K562 (cell line): ENCODE measurements around the gene MTMR12. TPM values are rescaled to one million over a fixed set of nuclear protein-coding genes. Genes with fewer than 3 reads are reported as not detected.

Experiments used
- ATAC-seq: fragments of 200-7000 bp; cut with Tn5 transposase; 3 replicates; pipeline ENCODE4 v1.9.1; 2020; ENCODE audit warnings: moderate library complexity
- BruUV-seq: library from RNA; stranded (reverse); fragments of 400-500 nt; replicated peaks from 2 replicates; lab custom pipeline; 2021; lab: Mats Ljungman, UMichigan
- CTCF ChIA-PET: fragments of 300-600 bp; formaldehyde crosslinking; extraction: SDS; loops from one replicate; lab custom pipeline; 2021; ENCODE audit warnings: low intra/inter-chr PET ratio; lab: Yijun Ruan, JAX
- POLR2A ChIA-PET: fragments of 300-600, 350-650 bp; sonication (Branson Sonifier 250); formaldehyde crosslinking; extraction: SDS; loops from one replicate; lab custom pipeline; 2021; ENCODE audit warnings: antibody characterized with exemption, inconsistent platforms; lab: Yijun Ruan, JAX
- DNase-seq, 4 experiments: peaks; one replicate each; pipeline versions ENCODE4 v3.0.0 to v3.0.0-alpha.2; 2011 to 2018; ENCODE audit warnings: low spot score in 3 of 4, mixed read lengths in 3 of 4; ENCODE audit errors: extremely low read depth in 1 of 4
- FAIRE-seq: peaks from 2 replicates; lab custom pipeline; 2011; peaks lifted over from hg19 to GRCh38; lab: Jason Lieb, UNC
- H2AFZ ChIP-seq: 2 replicates; pipeline ENCODE4 v1.6.0; 2011; ENCODE audit warnings: low read depth, low read length, control low read depth, inconsistent platforms
- H3K27ac ChIP-seq: fragments of 200-600 bp; 3 replicates; pipeline ENCODE4 v1.8.0; 2011; ENCODE audit warnings: low read depth, mild to moderate bottlenecking, control low read depth, inconsistent platforms, low read length, moderate library complexity, mixed read lengths; ENCODE audit errors: extremely low read depth
- H3K27me3 ChIP-seq, 2 experiments: fragments of 300-600 bp in 1 of 2; 2 replicates in 1 of 2; 3 replicates in 1 of 2; pipeline versions ENCODE4 v1.6.0 to v1.8.0; 2011; ENCODE audit warnings: inconsistent platforms in 2 of 2, low read length in 2 of 2, mild to moderate bottlenecking in 1 of 2, mixed read lengths in 1 of 2, moderate library complexity in 1 of 2; ENCODE audit not compliant: control insufficient read depth in 2 of 2, insufficient read depth in 2 of 2
- H3K36me3 ChIP-seq: fragments of 300-600 bp; 3 replicates; pipeline ENCODE4 v1.8.0; 2011; ENCODE audit warnings: mild to moderate bottlenecking, low read length, inconsistent platforms; ENCODE audit not compliant: control insufficient read depth, insufficient read depth
- H3K4me1 ChIP-seq, 2 experiments: fragments of 200-600 bp in 1 of 2; replicated peaks in 1 of 2; 2 replicates in 1 of 2; 3 replicates in 1 of 2; pipeline versions ENCODE4 v1.5.1 to v1.8.0; 2011; ENCODE audit warnings: inconsistent platforms in 2 of 2, low read length in 2 of 2, mild to moderate bottlenecking in 1 of 2, mixed read lengths in 1 of 2, moderate library complexity in 1 of 2; ENCODE audit not compliant: control insufficient read depth in 2 of 2, insufficient read depth in 2 of 2
- H3K4me2 ChIP-seq: 2 replicates; pipeline ENCODE4 v1.6.1; 2011; ENCODE audit warnings: low read length, control low read depth, inconsistent platforms, mixed read lengths; ENCODE audit not compliant: insufficient read depth
- H3K4me3 ChIP-seq: fragments of 200-600 bp; sonication (generic), shearing (Covaris generic); 2 replicates; pipeline ENCODE4 v1.5.1; 2016; ENCODE audit warnings: control low read depth, inconsistent platforms
- H3K79me2 ChIP-seq: fragments of 200-600 bp; 3 replicates; pipeline ENCODE4 v1.8.0; 2011; ENCODE audit warnings: low read length, inconsistent platforms; ENCODE audit not compliant: control insufficient read depth, insufficient read depth
- H3K9ac ChIP-seq, 2 experiments: 2 replicates each; pipeline versions ENCODE4 v1.6.0 to v1.6.1; 2011; ENCODE audit warnings: low read depth in 2 of 2, low read length in 2 of 2, control low read depth in 1 of 2, inconsistent platforms in 1 of 2, mild to moderate bottlenecking in 1 of 2, mixed read lengths in 1 of 2; ENCODE audit not compliant: insufficient read depth in 1 of 2
- H3K9me1 ChIP-seq: one replicate; pipeline ENCODE4 v1.6.0; 2011; ENCODE audit warnings: inconsistent platforms, mild to moderate bottlenecking, low read length, moderate library complexity; ENCODE audit not compliant: control insufficient read depth, insufficient read depth
- H3K9me3 ChIP-seq: replicated peaks from 2 replicates; pipeline ENCODE4 v1.5.1; 2011; ENCODE audit warnings: low read depth, low read length, inconsistent platforms; ENCODE audit not compliant: control insufficient read depth, insufficient read depth
- H4K20me1 ChIP-seq: replicated peaks from 2 replicates; pipeline ENCODE4 v1.6.1; 2011; ENCODE audit warnings: low read length, inconsistent platforms, mixed read lengths; ENCODE audit not compliant: control insufficient read depth, insufficient read depth
- CREM ChIP-seq: IDR thresholded peaks from 2 replicates; pipeline ENCODE4 v1.6.1; 2014; ENCODE audit warnings: antibody characterized with exemption, low read depth
- GABPB1 ChIP-seq: sonication (generic); formaldehyde crosslinking; IDR thresholded peaks from 2 replicates; pipeline ENCODE4 v1.8.0; 2022; ENCODE audit warnings: mild to moderate bottlenecking, missing genetic modification reagents
- GATAD2A ChIP-seq: fragments of 450-650 bp; IDR thresholded peaks from 2 replicates; pipeline ENCODE4 v1.6.1; 2017
- HSF4 ChIP-seq: fragments of 250-450 bp; sonication (Bioruptor Pico); IDR thresholded peaks from 2 replicates; pipeline ENCODE4 v2.1.2; 2022; ENCODE audit warnings: mild to moderate bottlenecking, moderate library complexity, borderline replicate concordance
- KAT2B ChIP-seq: IDR thresholded peaks from one replicate; pipeline ENCODE4 v1.6.1; 2012; ENCODE audit warnings: low read depth, mild to moderate bottlenecking, control low read depth, inconsistent platforms, low read length, moderate library complexity
- NCOR1 ChIP-seq: fragments of 450-650 bp; IDR thresholded peaks from 2 replicates; pipeline ENCODE4 v1.6.1; 2016; ENCODE audit warnings: mild to moderate bottlenecking, moderate library complexity
- RBM39 ChIP-seq: fragments of 200-400 bp; formaldehyde crosslinking; optimal IDR thresholded peaks from 2 replicates; pipeline ENCODE3; 2018; ENCODE audit warnings: low read depth, low read length
- SP2 ChIP-seq: IDR thresholded peaks from 2 replicates; pipeline ENCODE4 v1.6.1; 2011; ENCODE audit warnings: mild to moderate bottlenecking, low read depth, low read length, moderate library complexity; ENCODE audit not compliant: poor library complexity, severe bottlenecking; ENCODE audit errors: extremely low read depth
- SRSF9 ChIP-seq: fragments of 200-400 bp; formaldehyde crosslinking; IDR thresholded peaks from 2 replicates; pipeline ENCODE4 v1.6.1; 2017; ENCODE audit warnings: low read depth, low read length, borderline replicate concordance
- STAT5A ChIP-seq: IDR thresholded peaks from 2 replicates; pipeline ENCODE4 v1.6.1; 2012; ENCODE audit warnings: low read length, inconsistent platforms, borderline replicate concordance
- TBL1XR1 ChIP-seq, 2 experiments: IDR thresholded peaks; 2 replicates each; pipeline ENCODE4 v1.6.1; 2012; ENCODE audit warnings: improper control_type of control experiment in 2 of 2, low read length in 2 of 2, mild to moderate bottlenecking in 1 of 2
- TRIM28 ChIP-seq: fragments of 450-650 bp; IDR thresholded peaks from 2 replicates; pipeline ENCODE4 v1.6.1; 2017
- ZKSCAN8 ChIP-seq: fragments of 200-800 bp; sonication (Bioruptor generic); IDR thresholded peaks from 2 replicates; pipeline ENCODE4 v1.6.1; 2016; ENCODE audit warnings: missing genetic modification characterization, missing compliant biosample characterization
- ZNF253 ChIP-seq: fragments of 250-450 bp; sonication (Bioruptor Pico); conservative IDR thresholded peaks from 2 replicates; pipeline ENCODE4 v1.6.1; 2021; ENCODE audit warnings: mild to moderate bottlenecking
- ZNF311 ChIP-seq: fragments of 250-450 bp; sonication (Bioruptor Pico); IDR thresholded peaks from 2 replicates; pipeline ENCODE4 v1.4.0; 2020; ENCODE audit warnings: mild to moderate bottlenecking, moderate library complexity
- ZNF57 ChIP-seq: fragments of 450-650 bp; formaldehyde crosslinking; IDR thresholded peaks from 2 replicates; pipeline ENCODE4 v1.4.0; 2020; ENCODE audit warnings: mild to moderate bottlenecking, moderate library complexity
- ZNF696 ChIP-seq: fragments of 250-450 bp; sonication (Bioruptor Pico); conservative IDR thresholded peaks from 2 replicates; pipeline ENCODE4 v1.4.0; 2020; ENCODE audit warnings: mild to moderate bottlenecking, moderate library complexity
- WGBS: fragments of 100-300 bp; shearing (Covaris generic); methylation state at CpG from one replicate; pipeline ENCODE4 v1.1.6; 2016; ENCODE audit warnings: low coverage, mixed read lengths; ENCODE audit not compliant: insufficient coverage; ENCODE audit errors: missing lambda C conversion rate; 5-methylcytosine and 5-hydroxymethylcytosine counted together
- in situ Hi-C: fragments of 300-500 bp; cut with MboI; formaldehyde crosslinking; loops from 4 replicates; pipeline ENCODE4 v1.15.0; 2018; ENCODE audit warnings: inconsistent platforms, mixed read lengths
- intact Hi-C: fragments of 100-400 bp; cut with micrococcal nuclease; formaldehyde crosslinking; loops from 2 replicates; pipeline ENCODE4 v1.14.2; 2022
- polyA plus RNA-seq, 8 experiments: library from polyadenylated mRNA; depleted of rRNA in 4 of 8; stranded (reverse) in 5 of 8; unstranded in 3 of 8; fragments of >200 nt; fragmentation: Nextera tagmentation in 2 of 8; fragmentation: Illumina TruSeq in 1 of 8; extraction: Ambion mirVana in 2 of 8; extraction: Trizol in 1 of 8; gene quantifications; 2 replicates each; pipeline versions ENCODE4 v1.2.1 to v1.2.3, GENCODE V29; 2011 to 2014; ENCODE audit warnings: inconsistent platforms in 1 of 8, missing spikeins in 1 of 8
- total RNA-seq, 7 experiments: library from RNA; depleted of rRNA in 6 of 7; stranded (reverse); fragments of >200 nt in 6 of 7; fragmentation: Illumina TruSeq in 2 of 7; extraction: Trizol in 2 of 7; gene quantifications; 2 replicates each; pipeline versions ENCODE4 v1.2.1 to v1.2.3, GENCODE V29; 2011 to 2021; ENCODE audit warnings: low replicate concordance in 1 of 7
- TF ChIP-seq, protein P1 (sequence below): fragments of 250-450 bp; sonication (Bioruptor Pico); IDR thresholded peaks from 2 replicates; pipeline ENCODE4 v1.4.0; 2020; ENCODE audit warnings: mild to moderate bottlenecking
- TF ChIP-seq, protein P2 (sequence below): sonication (generic); formaldehyde crosslinking; IDR thresholded peaks from 2 replicates; pipeline ENCODE4 v1.8.0; 2022; ENCODE audit warnings: mild to moderate bottlenecking, missing genetic modification reagents
- TF ChIP-seq, protein P3 (sequence below): fragments of 250-450 bp; sonication (Bioruptor Pico); IDR thresholded peaks from 2 replicates; pipeline ENCODE4 v1.8.0; 2022; ENCODE audit warnings: inconsistent platforms

Gene MTMR12
- total and polyA plus RNA-seq, 9 of the 15 experiments (the other 6 are each of a cell fraction or from before 2014, with no cell fraction given) = 4.0 to 28.7 (median 17.1) TPM

DNA sequence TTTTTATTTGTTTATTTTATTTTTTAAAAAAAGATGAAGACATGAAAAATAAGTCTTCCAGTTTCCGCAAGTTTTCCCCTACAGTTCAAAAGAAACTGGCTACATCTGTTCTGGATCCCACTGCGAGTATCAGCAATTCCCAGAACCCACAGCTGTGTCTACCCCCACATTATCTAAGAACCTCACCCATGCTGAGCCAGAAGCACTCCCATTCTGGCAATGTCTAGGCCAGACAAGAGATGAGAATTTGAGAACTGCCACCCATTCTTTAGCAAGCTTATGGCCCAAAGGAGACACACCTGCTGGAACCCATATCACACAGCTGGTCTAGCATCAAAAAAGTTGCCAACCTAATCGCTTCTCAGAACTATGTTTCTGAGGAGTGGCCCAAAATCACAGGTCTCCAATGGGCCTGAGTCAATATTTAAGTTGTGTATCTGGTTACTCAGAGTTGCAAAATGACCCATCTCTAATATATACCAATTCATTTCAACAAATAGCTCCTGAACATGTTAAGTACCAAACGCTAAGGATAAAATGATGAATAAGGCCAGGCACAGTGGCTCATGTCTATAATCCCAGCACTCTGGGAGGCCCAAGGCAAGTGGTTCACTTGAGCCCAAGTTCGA, 27.1 kb downstream of the MTMR12 start:
- no peaks in the 10 kb centered on the region for H3K27me3 ChIP-seq
- DNase-seq (peak; percentile 70 to 83 (median 78)), ATAC-seq (peak; percentile 74), FAIRE-seq (peak; percentile 75)
- in situ Hi-C loops = no loop called here
- peaks cover 13% of the 10 kb centered on the region; the same call in 1 of the 2 replicates for H4K20me1 ChIP-seq
- no peak overlapping the region for H2AFZ ChIP-seq
- no peaks in the 10 kb centered on the region for H3K9me3 ChIP-seq
- no peak overlapping the region for H3K4me3 ChIP-seq
- intact Hi-C loops = no loop called here
- no peak overlapping the region; the same call in 1 of the 2 replicates for H3K4me2 ChIP-seq
- no peak overlapping the region for H3K9ac ChIP-seq
- H3K9me1 ChIP-seq = no peaks in the 10 kb centered on the region
- H3K36me3 ChIP-seq = no peaks in the 10 kb centered on the region
- CTCF ChIA-PET = no interaction called here
- H3K79me2 ChIP-seq = peaks cover 26% of the 10 kb centered on the region
- 44% methylated on average over 5 of the region's 5 CpGs for WGBS
- no peak overlapping the region for H3K27ac ChIP-seq
- POLR2A ChIA-PET = interaction anchor here (0.6 to 1.9 kb wide), 5 partner anchors 10 to 347 kb away, joined by 3 to 10 read pairs (median 4); no protein-coding TSS in a partner anchor
- H3K4me1 ChIP-seq = peaks cover 20 to 29% of the 10 kb centered on the region in 2 experiments; a peak in 4 of 5 replicates
- BruUV-seq = no TSS peak
- TF ChIP-seq KAT2B (no peak), TBL1XR1 (IDR thresholded peaks at IDR 0.05; ENCODE audit: low read length in 2 of 2) (peak in 1 of 2 experiments; percentile 51; a peak in 1 of 4 replicates), ZKSCAN8 (CRISPR knock-in tag) (no peak), RBM39 (no peak), TRIM28 (no peak), HSF4 (no peak), NCOR1 (peak; percentile 93), CREM (0 out of 2 replicates have a peak, but pooled peaks have one; percentile 31), ZNF311 (no peak), GABPB1 (no peak), STAT5A (peak; percentile 63), ZNF696 (CRISPR knock-in tag) (no peak), SRSF9 (no peak), ZNF57 (CRISPR knock-in tag) (no peak), SP2 (no peak), ZNF253 (CRISPR knock-in tag) (no peak), GATAD2A (no peak)
- TF ChIP-seq, protein P1, sequence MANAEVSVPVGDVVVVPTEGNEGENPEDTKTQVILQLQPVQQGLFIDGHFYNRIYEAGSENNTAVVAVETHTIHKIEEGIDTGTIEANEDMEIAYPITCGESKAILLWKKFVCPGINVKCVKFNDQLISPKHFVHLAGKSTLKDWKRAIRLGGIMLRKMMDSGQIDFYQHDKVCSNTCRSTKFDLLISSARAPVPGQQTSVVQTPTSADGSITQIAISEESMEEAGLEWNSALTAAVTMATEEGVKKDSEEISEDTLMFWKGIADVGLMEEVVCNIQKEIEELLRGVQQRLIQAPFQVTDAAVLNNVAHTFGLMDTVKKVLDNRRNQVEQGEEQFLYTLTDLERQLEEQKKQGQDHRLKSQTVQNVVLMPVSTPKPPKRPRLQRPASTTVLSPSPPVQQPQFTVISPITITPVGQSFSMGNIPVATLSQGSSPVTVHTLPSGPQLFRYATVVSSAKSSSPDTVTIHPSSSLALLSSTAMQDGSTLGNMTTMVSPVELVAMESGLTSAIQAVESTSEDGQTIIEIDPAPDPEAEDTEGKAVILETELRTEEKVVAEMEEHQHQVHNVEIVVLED (CRISPR knock-in tag) = no peak
- TF ChIP-seq, protein P2, sequence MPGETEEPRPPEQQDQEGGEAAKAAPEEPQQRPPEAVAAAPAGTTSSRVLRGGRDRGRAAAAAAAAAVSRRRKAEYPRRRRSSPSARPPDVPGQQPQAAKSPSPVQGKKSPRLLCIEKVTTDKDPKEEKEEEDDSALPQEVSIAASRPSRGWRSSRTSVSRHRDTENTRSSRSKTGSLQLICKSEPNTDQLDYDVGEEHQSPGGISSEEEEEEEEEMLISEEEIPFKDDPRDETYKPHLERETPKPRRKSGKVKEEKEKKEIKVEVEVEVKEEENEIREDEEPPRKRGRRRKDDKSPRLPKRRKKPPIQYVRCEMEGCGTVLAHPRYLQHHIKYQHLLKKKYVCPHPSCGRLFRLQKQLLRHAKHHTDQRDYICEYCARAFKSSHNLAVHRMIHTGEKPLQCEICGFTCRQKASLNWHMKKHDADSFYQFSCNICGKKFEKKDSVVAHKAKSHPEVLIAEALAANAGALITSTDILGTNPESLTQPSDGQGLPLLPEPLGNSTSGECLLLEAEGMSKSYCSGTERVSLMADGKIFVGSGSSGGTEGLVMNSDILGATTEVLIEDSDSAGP (CRISPR knock-in tag) = no peak
- TF ChIP-seq, protein P3, sequence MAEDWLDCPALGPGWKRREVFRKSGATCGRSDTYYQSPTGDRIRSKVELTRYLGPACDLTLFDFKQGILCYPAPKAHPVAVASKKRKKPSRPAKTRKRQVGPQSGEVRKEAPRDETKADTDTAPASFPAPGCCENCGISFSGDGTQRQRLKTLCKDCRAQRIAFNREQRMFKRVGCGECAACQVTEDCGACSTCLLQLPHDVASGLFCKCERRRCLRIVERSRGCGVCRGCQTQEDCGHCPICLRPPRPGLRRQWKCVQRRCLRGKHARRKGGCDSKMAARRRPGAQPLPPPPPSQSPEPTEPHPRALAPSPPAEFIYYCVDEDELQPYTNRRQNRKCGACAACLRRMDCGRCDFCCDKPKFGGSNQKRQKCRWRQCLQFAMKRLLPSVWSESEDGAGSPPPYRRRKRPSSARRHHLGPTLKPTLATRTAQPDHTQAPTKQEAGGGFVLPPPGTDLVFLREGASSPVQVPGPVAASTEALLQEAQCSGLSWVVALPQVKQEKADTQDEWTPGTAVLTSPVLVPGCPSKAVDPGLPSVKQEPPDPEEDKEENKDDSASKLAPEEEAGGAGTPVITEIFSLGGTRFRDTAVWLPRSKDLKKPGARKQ (CRISPR knock-in tag) = no peak
